Bone marrow (tissue), 2 donors: ENCODE measurements around the gene ACTR8.
"Not testable (repeated sequence)": the region's sequence is repeated elsewhere in the genome, so short reads cannot be mapped to it uniquely, and the experiment has no call there.

ENCODE experiments used
- DNase-seq, 2 donors: peaks; one replicate each; lab custom pipeline; 2025; lab: John Stamatoyannopoulos, UW

The ACTR8 gene

GRCh38 chr3:53881691-53882593 lies at the start of gene ACTR8:
Gene ACTR8, minus strand, starts transcription at chr3:53882152. Its CDS starts 51 bp downstream, at chr3:53882101.
- DNase-seq = peak; percentile 75 to 78

GRCh38 chr3:53927208-53927872 lies 45.4 kb upstream of the ACTR8 start:
- DNase-seq = not testable (repeated sequence)

- no peak for DNase-seq
These were observed 39.3 kb upstream of the ACTR8 start for GRCh38 chr3:53921296-53921695.

GRCh38 chr3:53919741-53920140 lies 37.8 kb upstream of the ACTR8 start:
- DNase-seq = no peak

- DNase-seq = no peak
These were observed 31.4 kb upstream of the ACTR8 start for GRCh38 chr3:53913401-53913800.

GRCh38 chr3:53902711-53903110 lies 20.8 kb upstream of the ACTR8 start:
- DNase-seq = no peak

- DNase-seq = no peak
These were observed 20.1 kb upstream of the ACTR8 start for GRCh38 chr3:53902067-53902466.

GRCh38 chr3:53900666-53901331 lies 18.8 kb upstream of the ACTR8 start:
- no peak for DNase-seq

GRCh38 chr3:53899750-53900149 lies 17.8 kb upstream of the ACTR8 start:
- no peak for DNase-seq

GRCh38 chr3:53892286-53892637 lies 10.3 kb upstream of the ACTR8 start:
- DNase-seq = no peak

GRCh38 chr3:53891497-53892285 lies 9.7 kb upstream of the ACTR8 start, which contains the start of gene SELENOK:
Gene SELENOK, minus strand, starts transcription at chr3:53891859.
- DNase-seq = peak; percentile 85 to 98

- no peak for DNase-seq
These were observed 8.9 kb upstream of the ACTR8 start for GRCh38 chr3:53890726-53891475.

- no peak for DNase-seq
These were observed 6.3 kb upstream of the ACTR8 start for GRCh38 chr3:53888232-53888631.

- DNase-seq = no peak
These were observed 5.5 kb upstream of the ACTR8 start for GRCh38 chr3:53887446-53887845.

- no peak for DNase-seq
These were observed 3.3 kb upstream of the ACTR8 start for GRCh38 chr3:53885239-53885638.

- DNase-seq = no peak
These were observed 2.7 kb upstream of the ACTR8 start for GRCh38 chr3:53884623-53885022.

GRCh38 chr3:53883008-53883407 lies 1.1 kb upstream of the ACTR8 start:
- DNase-seq = no peak

- DNase-seq = no peak
These were observed 1.3 kb downstream of the ACTR8 start for GRCh38 chr3:53880396-53881345.

GRCh38 chr3:53865732-53866499 lies 16.0 kb downstream of the ACTR8 start:
- DNase-seq = no peak
